ENCODE measurements around the gene SSR3. TPM values are rescaled to one million over a fixed set of nuclear protein-coding genes. Genes with fewer than 3 reads are reported as not detected.

Gene SSR3
- total and polyA plus RNA-seq, 9 of the 15 experiments (the other 6 are each of a cell fraction or from before 2014, with no cell fraction given), result 104 to 464 (median 307) TPM

GRCh38 chr3:156554842-156555687 lies at the start of gene SSR3 (continued):
- TF ChIP-seq USF1 (CRISPR knock-in tag; IDR thresholded peaks at IDR 0.05), result peak; percentile 97
- peak; percentile 96 for TF ChIP-seq CXXC5 (CRISPR knock-in tag; IDR thresholded peaks at IDR 0.05)
- peak; percentile 94 for TF ChIP-seq TEAD4 (IDR thresholded peaks at IDR 0.05; ENCODE audit: low read length)
- TF ChIP-seq TEAD4 (CRISPR knock-in tag; IDR thresholded peaks at IDR 0.05; ENCODE audit: borderline replicate concordance), result no peak
- TF ChIP-seq ELF4 (CRISPR knock-in tag; IDR thresholded peaks at IDR 0.05), result peak; percentile 92
- TF ChIP-seq HNRNPLL (IDR thresholded peaks at IDR 0.05; ENCODE audit: low read depth, low read length, poor library complexity, severe bottlenecking), result peak; percentile 91
- peak; percentile 40 for TF ChIP-seq FOSL1 (tag; conservative IDR thresholded peaks at IDR 0.05)
- TF ChIP-seq ATF6 (CRISPR knock-in tag; IDR thresholded peaks at IDR 0.05), result no peak
- peak; percentile 93 for TF ChIP-seq HCFC1 (IDR thresholded peaks at IDR 0.05; ENCODE audit: low read depth, low read length)
- TF ChIP-seq GTF2F1 (IDR thresholded peaks at IDR 0.05; ENCODE audit: low read depth, low read length), result 0 out of 2 replicates have a peak, but pooled peaks have one; percentile 86
- TF ChIP-seq PML (IDR thresholded peaks at IDR 0.05; ENCODE audit: low read length), result peak; percentile 88; the same call in 1 of the 2 replicates
- TF ChIP-seq PKNOX1 (IDR thresholded peaks at IDR 0.05), result peak; percentile 84
- TF ChIP-seq TRIM25 (IDR thresholded peaks at IDR 0.05; ENCODE audit: borderline replicate concordance), result no peak
- no peak for TF ChIP-seq ESRRB (CRISPR knock-in tag; IDR thresholded peaks at IDR 0.05; ENCODE audit: borderline replicate concordance)
- TF ChIP-seq IRF1 (CRISPR knock-in tag; IDR thresholded peaks at IDR 0.05; ENCODE audit: borderline replicate concordance), result no peak
- TF ChIP-seq ZNF184 (CRISPR knock-in tag; IDR thresholded peaks at IDR 0.05), result no peak
- TF ChIP-seq FOXP1 (CRISPR knock-in tag; IDR thresholded peaks at IDR 0.05), result 0 out of 2 replicates have a peak, but pooled peaks have one; percentile 61
- TF ChIP-seq BCOR (IDR thresholded peaks at IDR 0.05), result no peak
- TF ChIP-seq PRMT5 (CRISPR knock-in tag; IDR thresholded peaks at IDR 0.05), result no peak
- TF ChIP-seq RBM25 (IDR thresholded peaks at IDR 0.05; ENCODE audit: low read depth, low read length, severe bottlenecking), result peak; percentile 87
